Peyer's patch (tissue), 4 donors: ENCODE results near the gene SLC2A4RG.

Experiments used
- CTCF ChIP-seq, 6 experiments: fragments of 450-650 bp in 4 of 6; fragments of 200-600 bp in 2 of 6; sonication (generic) in 1 of 6; IDR thresholded peaks; one replicate each; pipeline ENCODE4 v1.5.1; 2017 to 2019; ENCODE audit warnings: antibody characterized with exemption in 6 of 6, mild to moderate bottlenecking in 3 of 6, moderate library complexity in 1 of 6
- POLR2A ChIP-seq, 2 donors: fragments of 450-650 bp; IDR thresholded peaks; one replicate each; pipeline ENCODE4 v1.5.1; 2017; ENCODE audit warnings: antibody characterized with exemption in 2 of 2, mild to moderate bottlenecking in 2 of 2, moderate library complexity in 2 of 2

- TF ChIP-seq CTCF (IDR thresholded peaks at IDR 0.05) = no peak
- no peak for TF ChIP-seq POLR2A (IDR thresholded peaks at IDR 0.05)
Measured at GRCh38 chr20:63734111-63734945, 5.2 kb upstream of the SLC2A4RG start.
